ENCODE data around the gene C7orf33. TPM values are rescaled to one million over a fixed set of nuclear protein-coding genes. Genes with fewer than 3 reads are reported as not detected.

The C7orf33 gene
- total RNA-seq, 4 donors from 2014 or later: not detected

GRCh38 chr7:148620749-148621359, 30.3 kb downstream of the C7orf33 start:
- Histone ChIP-seq H3K27me3 (no peaks in the 10 kb centered on the region), H3K27ac (no peak overlapping the region), H3K9me3 (no peaks in the 10 kb centered on the region), H3K4me1 (no peaks in the 10 kb centered on the region), H3K4me3 (no peak overlapping the region), H3K36me3 (no peaks in the 10 kb centered on the region)
- TF ChIP-seq CTCF (IDR thresholded peaks at IDR 0.05) (no peak), POLR2A (IDR thresholded peaks at IDR 0.05) (no peak)
- no peak for DNase-seq
- intact Hi-C loops (cut with DNase I; ENCODE audit: low total_unique reads): no loop called here

DNA sequence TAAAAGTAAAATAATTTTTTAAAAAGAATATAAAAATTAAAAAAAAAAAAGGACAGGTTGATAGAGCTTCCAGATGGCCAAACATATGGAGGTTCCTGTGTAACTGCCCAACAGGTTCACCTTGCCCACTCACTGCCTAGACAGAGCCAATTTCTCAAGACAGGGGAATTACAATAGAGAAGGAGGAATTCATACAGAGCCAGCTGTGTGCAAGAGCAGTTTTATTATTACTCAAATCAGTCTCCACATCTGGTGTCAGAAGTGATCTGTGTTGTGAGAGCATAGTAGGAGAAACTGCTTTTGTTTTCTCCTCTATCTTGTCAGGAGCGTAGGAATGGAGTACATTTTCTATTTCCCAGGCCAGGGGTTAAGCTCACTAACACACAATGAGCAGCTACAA, 31.0 kb downstream of the C7orf33 start:
- TF ChIP-seq POLR2A (IDR thresholded peaks at IDR 0.05) (no peak), CTCF (IDR thresholded peaks at IDR 0.05) (no peak)
- no peaks in the 10 kb centered on the region for H3K4me1 ChIP-seq
- no peak for DNase-seq
- H3K4me3 ChIP-seq: no peak overlapping the region
- intact Hi-C loops (cut with DNase I; ENCODE audit: low total_unique reads): no loop called here
- no peaks in the 10 kb centered on the region for H3K27me3 ChIP-seq
- no peaks in the 10 kb centered on the region for H3K36me3 ChIP-seq
- no peak overlapping the region for H3K27ac ChIP-seq
- no peaks in the 10 kb centered on the region for H3K9me3 ChIP-seq

DNA sequence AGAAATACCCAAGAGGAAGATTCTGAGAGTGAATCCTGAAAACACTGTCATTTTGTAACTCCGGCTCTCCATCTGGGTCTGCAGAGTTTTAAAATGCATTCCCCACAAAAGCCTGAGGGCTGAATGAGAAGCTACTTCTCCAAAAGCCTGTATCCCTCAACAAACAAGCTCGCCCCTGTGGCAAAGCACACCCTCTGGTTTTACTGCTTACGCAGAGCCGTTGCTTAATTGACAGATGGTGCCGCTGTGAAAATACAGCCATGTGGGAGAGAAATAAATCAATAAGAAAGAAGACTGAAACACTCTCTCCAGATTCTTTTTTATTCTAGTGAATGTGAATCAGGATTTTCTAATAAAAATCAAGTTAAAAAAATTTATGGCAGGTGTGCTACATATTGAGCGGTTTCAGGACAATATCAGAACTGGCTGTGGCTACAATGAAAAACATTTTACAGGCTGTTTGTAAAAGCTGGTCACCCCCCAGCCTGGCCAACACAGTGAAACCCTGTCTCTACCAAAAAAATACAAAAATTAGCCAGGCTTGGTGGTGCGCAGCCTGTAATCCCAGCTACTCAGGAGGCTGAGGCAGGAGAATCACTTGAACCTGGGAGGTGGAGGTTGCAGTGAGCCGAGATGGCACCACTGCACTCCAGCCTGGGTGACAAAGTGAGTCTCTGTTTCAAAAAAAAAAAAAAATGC, 32.5 kb downstream of the C7orf33 start:
- no peaks in the 10 kb centered on the region for H3K4me1 ChIP-seq
- no peak overlapping the region for H3K27ac ChIP-seq
- no peak overlapping the region for H3K4me3 ChIP-seq
- H3K9me3 ChIP-seq: no peaks in the 10 kb centered on the region
- H3K27me3 ChIP-seq: no peaks in the 10 kb centered on the region
- intact Hi-C loops (cut with DNase I; ENCODE audit: low total_unique reads): no loop called here
- no peak for DNase-seq
- TF ChIP-seq CTCF (IDR thresholded peaks at IDR 0.05) (no peak), POLR2A (IDR thresholded peaks at IDR 0.05) (no peak)
- no peaks in the 10 kb centered on the region for H3K36me3 ChIP-seq

GRCh38 chr7:148623586-148624282, 33.2 kb downstream of the C7orf33 start:
- TF ChIP-seq POLR2A (IDR thresholded peaks at IDR 0.05): no peak
- TF ChIP-seq CTCF (IDR thresholded peaks at IDR 0.05): no peak
- H3K27ac ChIP-seq: no peak overlapping the region
- H3K36me3 ChIP-seq: no peaks in the 10 kb centered on the region
- H3K9me3 ChIP-seq: no peaks in the 10 kb centered on the region
- no peak for DNase-seq
- no peaks in the 10 kb centered on the region for H3K4me1 ChIP-seq
- intact Hi-C loops (cut with DNase I; ENCODE audit: low total_unique reads): no loop called here
- H3K27me3 ChIP-seq: no peaks in the 10 kb centered on the region
- no peak overlapping the region for H3K4me3 ChIP-seq

DNA sequence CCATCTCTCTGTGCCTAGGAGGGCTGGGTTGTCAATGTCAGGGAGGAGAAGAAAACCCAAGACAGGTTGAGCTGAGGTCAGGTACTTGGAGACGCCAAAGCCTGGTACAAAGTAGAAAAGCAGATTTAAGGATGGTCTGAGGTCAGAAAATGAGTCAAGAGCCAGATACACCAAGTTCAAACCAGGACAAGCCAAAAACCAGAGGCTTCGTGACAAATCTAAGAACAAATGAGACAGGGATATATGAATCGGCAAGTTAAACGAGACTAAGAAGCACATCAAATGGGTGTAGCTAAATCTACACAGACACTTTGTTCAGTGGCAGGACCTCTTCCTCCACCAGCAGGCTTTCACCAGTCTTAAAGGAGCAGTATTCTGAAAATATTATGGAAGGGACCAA, 34.2 kb downstream of the C7orf33 start:
- no peak for DNase-seq
- no peak overlapping the region for H3K4me3 ChIP-seq
- H3K36me3 ChIP-seq: no peaks in the 10 kb centered on the region
- H3K27me3 ChIP-seq: no peaks in the 10 kb centered on the region
- no peaks in the 10 kb centered on the region for H3K4me1 ChIP-seq
- TF ChIP-seq POLR2A (IDR thresholded peaks at IDR 0.05) (no peak), CTCF (IDR thresholded peaks at IDR 0.05) (no peak)
- intact Hi-C loops (cut with DNase I; ENCODE audit: low total_unique reads): no loop called here
- no peak overlapping the region for H3K27ac ChIP-seq
- H3K9me3 ChIP-seq: no peaks in the 10 kb centered on the region
